ENCODE data around the gene RHOV. TPM values are rescaled to one million over a fixed set of nuclear protein-coding genes. Genes with fewer than 3 reads are reported as not detected.

The RHOV gene
- total RNA-seq, 1 experiment from 2014 or later: 1.4 TPM

GRCh38 chr15:40850576-40851112 is 23.4 kb downstream of the RHOV start:
- Histone ChIP-seq H4K20me1 (ENCODE audit: insufficient read depth) (0 out of 2 replicates have a peak, but pooled peaks cover 5% of the 10 kb centered on the region), H3K4me2 (no peak overlapping the region), H3K79me2 (ENCODE audit: low read depth) (peaks cover 60% of the 10 kb centered on the region), H3K4me1 (replicated peaks; ENCODE audit: insufficient read depth) (peaks cover 26% of the 10 kb centered on the region), H3K9me2 (ENCODE audit: insufficient read depth) (no peaks in the 10 kb centered on the region), H3K27me3 (ENCODE audit: insufficient read depth, low read depth) (no peaks in the 10 kb centered on the region), H3K27ac (no peak overlapping the region), H3K36me3 (ENCODE audit: low read depth) (0 out of 2 replicates have a peak, but pooled peaks cover 4% of the 10 kb centered on the region), H3K9me3 (ENCODE audit: insufficient read depth, low read depth) (no peaks in the 10 kb centered on the region), H3K4me3 (no peak overlapping the region), H2AFZ (no peak overlapping the region), H3F3A (ENCODE audit: insufficient read depth, low read depth) (peaks cover 18% of the 10 kb centered on the region)
- TF ChIP-seq EZH2 (IDR thresholded peaks at IDR 0.05; ENCODE audit: low read depth): no peak
- no TSS peak for BruUV-seq (replicated peaks)
- ChIA-PET POLR2A (ENCODE audit: unreplicated experiment) (no interaction called here), CTCF (no interaction called here)
- intact Hi-C loops (cut with micrococcal nuclease; ENCODE audit: unreplicated experiment): no loop called here
- no peak for DNase-seq

- Histone ChIP-seq H3K4me2 (peak overlapping the region; percentile 100), H3K79me2 (ENCODE audit: low read depth) (peaks cover 83% of the 10 kb centered on the region)
These were observed 26.6 kb downstream of the RHOV start for GRCh38 chr15:40847223-40847961.

GRCh38 chr15:40846841-40847222 is 27.2 kb downstream of the RHOV start:
- BruUV-seq (replicated peaks): no TSS peak
- no peak for DNase-seq
- H3K27me3 ChIP-seq (ENCODE audit: insufficient read depth, low read depth): no peaks in the 10 kb centered on the region
- peaks cover 83% of the 10 kb centered on the region for H3K79me2 ChIP-seq (ENCODE audit: low read depth)
- intact Hi-C loops (cut with micrococcal nuclease; ENCODE audit: unreplicated experiment): loop anchor here (1.0 kb wide), 3 partner anchors 10 to 60 kb away; no protein-coding TSS in a partner anchor
- peak overlapping the region; percentile 93 for H3K27ac ChIP-seq
- H3K9me3 ChIP-seq (ENCODE audit: insufficient read depth, low read depth): no peaks in the 10 kb centered on the region
- no peak overlapping the region for H2AFZ ChIP-seq
- H4K20me1 ChIP-seq (ENCODE audit: insufficient read depth): 0 out of 2 replicates have a peak, but pooled peaks cover 5% of the 10 kb centered on the region
- H3K36me3 ChIP-seq (ENCODE audit: low read depth): no peaks in the 10 kb centered on the region; the same call in 1 of the 2 replicates
- peak overlapping the region; percentile 100 for H3K4me2 ChIP-seq
- TF ChIP-seq CTCF (conservative IDR thresholded peaks at IDR 0.05) (no peak), EZH2 (IDR thresholded peaks at IDR 0.05; ENCODE audit: low read depth) (no peak)
- CTCF ChIA-PET: interaction anchor here (0.5 to 1.7 kb wide), 4 partner anchors 10 to 1744 kb away, joined by 3 to 7 read pairs (median 6); no protein-coding TSS in a partner anchor
- no peaks in the 10 kb centered on the region for H3K9me2 ChIP-seq (ENCODE audit: insufficient read depth)
- H3K4me1 ChIP-seq (replicated peaks; ENCODE audit: insufficient read depth): peaks cover 31% of the 10 kb centered on the region
- peaks cover 23% of the 10 kb centered on the region for H3F3A ChIP-seq (ENCODE audit: insufficient read depth, low read depth)
- peak overlapping the region; percentile 71; the same call in 1 of the 2 replicates for H3K4me3 ChIP-seq
- POLR2A ChIA-PET (ENCODE audit: unreplicated experiment): interaction anchor here (0.6 kb wide), 1 partner anchor 8 kb away, joined by 4 read pairs; no protein-coding TSS in a partner anchor

More at GRCh38 chr15:40847223-40847961, 26.6 kb downstream of the RHOV start:
- H3K27ac ChIP-seq: peak overlapping the region; percentile 93
- H3K9me2 ChIP-seq (ENCODE audit: insufficient read depth): no peaks in the 10 kb centered on the region
- H3K27me3 ChIP-seq (ENCODE audit: insufficient read depth, low read depth): no peaks in the 10 kb centered on the region
- no TSS peak for BruUV-seq (replicated peaks)
- intact Hi-C loops (cut with micrococcal nuclease; ENCODE audit: unreplicated experiment): loop anchor here (1.0 kb wide), 1 partner anchor 10 kb away; no protein-coding TSS in a partner anchor
- H2AFZ ChIP-seq: no peak overlapping the region
- H3K4me3 ChIP-seq: peak overlapping the region; percentile 71; the same call in 1 of the 2 replicates
- ChIA-PET POLR2A (ENCODE audit: unreplicated experiment) (interaction anchor here (0.6 to 0.7 kb wide), 2 partner anchors 8 to 11 kb away, joined by 4 to 8 read pairs; no protein-coding TSS in a partner anchor), CTCF (interaction anchor here (0.5 to 1.7 kb wide), 5 partner anchors 10 to 1744 kb away, joined by 3 to 7 read pairs (median 4); no protein-coding TSS in a partner anchor)
- 0 out of 2 replicates have a peak, but pooled peaks cover 5% of the 10 kb centered on the region for H4K20me1 ChIP-seq (ENCODE audit: insufficient read depth)
- H3F3A ChIP-seq (ENCODE audit: insufficient read depth, low read depth): peaks cover 23% of the 10 kb centered on the region
- H3K9me3 ChIP-seq (ENCODE audit: insufficient read depth, low read depth): no peaks in the 10 kb centered on the region
- TF ChIP-seq CTCF (conservative IDR thresholded peaks at IDR 0.05) (no peak), EZH2 (IDR thresholded peaks at IDR 0.05; ENCODE audit: low read depth) (no peak)
- DNase-seq: peak; percentile 72 to 77
- H3K36me3 ChIP-seq (ENCODE audit: low read depth): no peaks in the 10 kb centered on the region
- peaks cover 31% of the 10 kb centered on the region for H3K4me1 ChIP-seq (replicated peaks; ENCODE audit: insufficient read depth)

All from PC-9 (cell line).